Natural killer cell (primary cell): ENCODE data around the gene PCNA. TPM values are rescaled to one million over a fixed set of nuclear protein-coding genes. Genes with fewer than 3 reads are reported as not detected.

Experiments
- ATAC-seq, 3 donors: fragments of 150-1000 bp in 2 of 3; fragments of 200-7000 bp in 1 of 3; cut with Tn5 transposase; 1 replicate in 1 of 3; 2 replicates in 2 of 3; pipeline ENCODE4 v1.10.0; 2021; ENCODE audit warnings: mild to moderate bottlenecking in 2 of 3, moderate library complexity in 2 of 3
- DNase-seq, 2 donors: peaks; one replicate each; pipeline versions ENCODE4 v3.0.0 to v3.0.0-alpha.2; 2013 to 2021; ENCODE audit warnings: mixed read lengths in 1 of 2
- H3K27ac ChIP-seq: one replicate; pipeline ENCODE4 v1.5.1; 2013; ENCODE audit warnings: mild to moderate bottlenecking, low read length
- H3K27me3 ChIP-seq: one replicate; pipeline ENCODE4 v1.6.1; 2013; ENCODE audit warnings: low read length; ENCODE audit not compliant: control insufficient read depth, insufficient read depth
- H3K36me3 ChIP-seq: one replicate; pipeline ENCODE4 v1.6.1; 2013; ENCODE audit warnings: low read length; ENCODE audit not compliant: control insufficient read depth, insufficient read depth
- H3K4me1 ChIP-seq: one replicate; pipeline ENCODE4 v1.6.1; 2013; ENCODE audit warnings: low read length; ENCODE audit not compliant: control insufficient read depth, insufficient read depth
- H3K4me3 ChIP-seq: one replicate; pipeline ENCODE4 v1.5.1; 2013; ENCODE audit warnings: low read length
- H3K9me3 ChIP-seq: one replicate; pipeline ENCODE4 v1.6.1; 2013; ENCODE audit warnings: low read length; ENCODE audit not compliant: control insufficient read depth, insufficient read depth
- H3K27ac Mint-ChIP-seq, 2 donors: one replicate each; pipeline ENCODE4 v1.8.0; 2022; ENCODE audit warnings: mild to moderate bottlenecking in 2 of 2, mixed read lengths in 2 of 2, moderate library complexity in 1 of 2
- H3K27me3 Mint-ChIP-seq, 2 donors: one replicate each; pipeline ENCODE4 v1.8.0; 2022; ENCODE audit warnings: low read depth in 2 of 2, mixed read lengths in 2 of 2
- H3K36me3 Mint-ChIP-seq: one replicate; pipeline ENCODE4 v1.8.0; 2022; ENCODE audit warnings: mixed read lengths
- H3K4me1 Mint-ChIP-seq, 2 donors: one replicate each; pipeline ENCODE4 v1.8.0; 2022; ENCODE audit warnings: mixed read lengths in 2 of 2
- H3K4me3 Mint-ChIP-seq: one replicate; pipeline ENCODE4 v1.8.0; 2022; ENCODE audit warnings: mild to moderate bottlenecking, moderate library complexity, mixed read lengths
- H3K9me3 Mint-ChIP-seq, 2 donors: one replicate each; pipeline ENCODE4 v1.8.0; 2022; ENCODE audit warnings: mixed read lengths in 2 of 2
- CTCF ChIP-seq: fragments of 200-600 bp; IDR thresholded peaks from one replicate; pipeline ENCODE4 v1.8.0; 2022; ENCODE audit warnings: antibody characterized with exemption
- WGBS: methylation state at CpG from one replicate; pipeline ENCODE4 v1.1.7; 2013; ENCODE audit warnings: missing lambda C conversion rate; ENCODE audit not compliant: insufficient coverage; 5-methylcytosine and 5-hydroxymethylcytosine counted together
- intact Hi-C: fragments of 100-400 bp; cut with micrococcal nuclease; formaldehyde crosslinking; loops from one replicate; pipeline ENCODE4 v1.14.2; 2022
- total RNA-seq, 4 donors: library from RNA; stranded (reverse); fragments of 120-200 nt in 1 of 4; gene quantifications; one replicate each; pipeline versions ENCODE4 v1.2.3 to v1.2.4, GENCODE V29; 2013 to 2022

Gene PCNA
- total RNA-seq, 3 donors from 2014 or later (not counting 1 experiment from before 2014, with no cell fraction given), result 41.5 to 50.6 (median 46.9) TPM

GRCh38 chr20:5141615-5142014, 21.9 kb upstream of the PCNA start:
- no peak for ATAC-seq
- Mint-ChIP-seq H3K36me3 (no peaks in the 10 kb centered on the region), H3K9me3 (no peaks in the 10 kb centered on the region), H3K27me3 (no peaks in the 10 kb centered on the region), H3K4me3 (no peak overlapping the region), H3K27ac (no peak overlapping the region), H3K4me1 (peaks cover 46 to 47% of the 10 kb centered on the region in 2 donors)
- Histone ChIP-seq H3K4me3 (no peak overlapping the region), H3K36me3 (peaks cover 3% of the 10 kb centered on the region), H3K9me3 (no peaks in the 10 kb centered on the region), H3K4me1 (no peaks in the 10 kb centered on the region), H3K27me3 (no peaks in the 10 kb centered on the region), H3K27ac (no peak overlapping the region)
- no peak for TF ChIP-seq CTCF
- intact Hi-C loops, result no loop called here
- 100% methylated on average over 1 of the region's 2 CpGs for WGBS
- DNase-seq, result no peak

- H3K4me1 ChIP-seq, result no peaks in the 10 kb centered on the region
- H3K27me3 Mint-ChIP-seq, result no peaks in the 10 kb centered on the region
- H3K27ac Mint-ChIP-seq, result no peak overlapping the region
- no peaks in the 10 kb centered on the region for H3K9me3 ChIP-seq
- no peak for ATAC-seq
- no peaks in the 10 kb centered on the region for H3K36me3 Mint-ChIP-seq
- H3K36me3 ChIP-seq, result peaks cover 3% of the 10 kb centered on the region
- H3K4me3 Mint-ChIP-seq, result no peak overlapping the region
- H3K27me3 ChIP-seq, result no peaks in the 10 kb centered on the region
- TF ChIP-seq CTCF, result no peak
- peaks cover 43 to 44% of the 10 kb centered on the region in 2 donors for H3K4me1 Mint-ChIP-seq
- H3K27ac ChIP-seq, result no peak overlapping the region
- H3K9me3 Mint-ChIP-seq, result no peaks in the 10 kb centered on the region
- DNase-seq, result no peak
- intact Hi-C loops, result no loop called here
- H3K4me3 ChIP-seq, result no peak overlapping the region
Measured at GRCh38 chr20:5140195-5140594, 20.4 kb upstream of the PCNA start.

GRCh38 chr20:5136096-5136495, 16.3 kb upstream of the PCNA start:
- Histone ChIP-seq H3K27me3 (no peaks in the 10 kb centered on the region), H3K27ac (no peak overlapping the region), H3K36me3 (no peaks in the 10 kb centered on the region), H3K9me3 (no peaks in the 10 kb centered on the region), H3K4me1 (no peaks in the 10 kb centered on the region), H3K4me3 (no peak overlapping the region)
- intact Hi-C loops, result no loop called here
- H3K36me3 Mint-ChIP-seq, result no peaks in the 10 kb centered on the region
- ATAC-seq (no peak), DNase-seq (no peak)
- no peak for TF ChIP-seq CTCF
- no peak overlapping the region for H3K4me3 Mint-ChIP-seq
- no peaks in the 10 kb centered on the region for H3K9me3 Mint-ChIP-seq
- no peaks in the 10 kb centered on the region for H3K27me3 Mint-ChIP-seq
- WGBS, result 82% methylated on average over 4 of the region's 4 CpGs
- H3K4me1 Mint-ChIP-seq, result peaks cover 26 to 28% of the 10 kb centered on the region in 2 donors
- peak overlapping the region in 1 of 2 donors; percentile 19 for H3K27ac Mint-ChIP-seq

- no peak for ATAC-seq
- H3K27ac ChIP-seq, result no peak overlapping the region
- WGBS, result 91% methylated on average over 4 of the region's 4 CpGs
Measured at GRCh38 chr20:5135363-5136012, 15.7 kb upstream of the PCNA start.

More at GRCh38 chr20:5135363-5136012, 15.7 kb upstream of the PCNA start:
- no peak overlapping the region for H3K27ac Mint-ChIP-seq
- no peaks in the 10 kb centered on the region for H3K27me3 ChIP-seq
- no peaks in the 10 kb centered on the region for H3K9me3 Mint-ChIP-seq
- DNase-seq, result no peak
- no peaks in the 10 kb centered on the region for H3K9me3 ChIP-seq
- TF ChIP-seq CTCF, result no peak
- H3K4me3 ChIP-seq, result no peak overlapping the region
- H3K36me3 ChIP-seq, result no peaks in the 10 kb centered on the region
- intact Hi-C loops, result no loop called here
- no peak overlapping the region for H3K4me3 Mint-ChIP-seq
- peaks cover 21 to 23% of the 10 kb centered on the region in 2 donors for H3K4me1 Mint-ChIP-seq
- H3K4me1 ChIP-seq, result no peaks in the 10 kb centered on the region
- no peaks in the 10 kb centered on the region for H3K36me3 Mint-ChIP-seq
- no peaks in the 10 kb centered on the region for H3K27me3 Mint-ChIP-seq
